ENCODE results near the gene ELAVL2. TPM values are rescaled to one million over a fixed set of nuclear protein-coding genes. Genes with fewer than 3 reads are reported as not detected.

The ELAVL2 gene
- total RNA-seq, 1 experiment from 2014 or later = not detected

DNA sequence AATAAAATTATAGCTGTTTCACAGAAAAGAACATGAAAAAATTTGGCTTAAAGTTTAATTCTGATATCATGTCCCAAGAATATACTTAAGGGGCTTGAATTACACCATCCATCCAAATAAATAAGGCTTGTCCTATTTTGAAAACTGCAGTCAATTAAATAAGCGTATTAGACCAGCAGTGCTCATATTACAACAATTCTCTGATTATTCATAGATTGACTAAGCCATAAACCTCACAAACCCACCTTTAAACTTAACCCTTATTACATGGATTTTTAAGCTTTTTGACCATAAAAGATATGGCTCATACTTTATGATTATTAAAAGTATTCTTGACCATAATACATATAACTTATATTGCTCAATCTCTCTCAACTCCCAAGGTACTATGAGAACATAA lies 127.9 kb downstream of the ELAVL2 start:
- Histone ChIP-seq H3K4me3 (ENCODE audit: low read depth in 2 of 2, low read length in 2 of 2) (no peak overlapping the region), H3K27me3 (ENCODE audit: control insufficient read depth, insufficient read depth, low read length) (no peaks in the 10 kb centered on the region), H3K9me3 (ENCODE audit: control insufficient read depth, insufficient read depth, low read depth, low read length) (no peaks in the 10 kb centered on the region), H3K36me3 (ENCODE audit: control insufficient read depth, insufficient read depth, low read length) (no peaks in the 10 kb centered on the region), H3K4me1 (ENCODE audit: control insufficient read depth, insufficient read depth, low read length) (no peaks in the 10 kb centered on the region), H3K27ac (ENCODE audit: low read length) (no peak overlapping the region)
- CTCF ChIA-PET = no interaction called here
- DNase-seq (ENCODE audit: low read depth, low spot score) (no peak), ATAC-seq (no peak)
- in situ Hi-C loops (cut with HindIII; ENCODE audit: low pct_unique_long_range_greater_than_20kb, low sequenced_read_pairs) = no loop called here
- no peak for TF ChIP-seq SIN3A (IDR thresholded peaks at IDR 0.05; ENCODE audit: borderline replicate concordance, insufficient read depth, low read depth, low read length)
- TF ChIP-seq REST (IDR thresholded peaks at IDR 0.05; ENCODE audit: insufficient read depth in 1 of 2, low read depth in 2 of 2, low read length in 1 of 2) = no peak
- TF ChIP-seq POLR2AphosphoS5 (IDR thresholded peaks at IDR 0.05; ENCODE audit: low read depth, low read length) = no peak
- TF ChIP-seq TCF7L2 (IDR thresholded peaks at IDR 0.05; ENCODE audit: low read depth, low read length) = no peak
- TF ChIP-seq, protein P1, sequence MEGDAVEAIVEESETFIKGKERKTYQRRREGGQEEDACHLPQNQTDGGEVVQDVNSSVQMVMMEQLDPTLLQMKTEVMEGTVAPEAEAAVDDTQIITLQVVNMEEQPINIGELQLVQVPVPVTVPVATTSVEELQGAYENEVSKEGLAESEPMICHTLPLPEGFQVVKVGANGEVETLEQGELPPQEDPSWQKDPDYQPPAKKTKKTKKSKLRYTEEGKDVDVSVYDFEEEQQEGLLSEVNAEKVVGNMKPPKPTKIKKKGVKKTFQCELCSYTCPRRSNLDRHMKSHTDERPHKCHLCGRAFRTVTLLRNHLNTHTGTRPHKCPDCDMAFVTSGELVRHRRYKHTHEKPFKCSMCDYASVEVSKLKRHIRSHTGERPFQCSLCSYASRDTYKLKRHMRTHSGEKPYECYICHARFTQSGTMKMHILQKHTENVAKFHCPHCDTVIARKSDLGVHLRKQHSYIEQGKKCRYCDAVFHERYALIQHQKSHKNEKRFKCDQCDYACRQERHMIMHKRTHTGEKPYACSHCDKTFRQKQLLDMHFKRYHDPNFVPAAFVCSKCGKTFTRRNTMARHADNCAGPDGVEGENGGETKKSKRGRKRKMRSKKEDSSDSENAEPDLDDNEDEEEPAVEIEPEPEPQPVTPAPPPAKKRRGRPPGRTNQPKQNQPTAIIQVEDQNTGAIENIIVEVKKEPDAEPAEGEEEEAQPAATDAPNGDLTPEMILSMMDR (IDR thresholded peaks at IDR 0.05) = no peak
- POLR2A ChIA-PET = no interaction called here
- intact Hi-C loops (cut with micrococcal nuclease; ENCODE audit: unreplicated experiment) = no loop called here
- BruUV-seq (replicated peaks) = no TSS peak

DNA sequence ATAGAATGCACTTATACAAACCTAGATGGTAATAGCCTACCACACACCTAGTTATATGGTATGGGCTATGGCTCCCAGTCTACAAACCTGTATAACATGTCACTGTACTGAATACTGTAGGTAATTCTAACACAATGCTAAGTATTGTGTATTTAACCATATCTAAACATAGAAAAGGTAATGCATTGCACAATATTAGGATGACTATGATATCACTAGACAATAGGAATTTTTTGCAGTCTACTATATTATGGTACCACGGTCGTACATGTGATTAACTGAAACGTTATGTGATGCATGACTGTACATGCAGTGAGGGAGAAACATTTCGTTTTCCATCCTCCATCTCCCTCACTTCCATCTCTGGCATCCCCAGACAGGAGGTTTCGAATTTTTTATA lies 130.5 kb downstream of the ELAVL2 start:
- Histone ChIP-seq H3K9me3 (ENCODE audit: control insufficient read depth, insufficient read depth, low read depth, low read length) (no peaks in the 10 kb centered on the region), H3K27ac (ENCODE audit: low read length) (no peak overlapping the region), H3K36me3 (ENCODE audit: control insufficient read depth, insufficient read depth, low read length) (no peaks in the 10 kb centered on the region), H3K4me3 (ENCODE audit: low read depth in 2 of 2, low read length in 2 of 2) (no peak overlapping the region), H3K27me3 (ENCODE audit: control insufficient read depth, insufficient read depth, low read length) (no peaks in the 10 kb centered on the region), H3K4me1 (ENCODE audit: control insufficient read depth, insufficient read depth, low read length) (no peaks in the 10 kb centered on the region)
- no TSS peak for BruUV-seq (replicated peaks)
- POLR2A ChIA-PET = no interaction called here
- CTCF ChIA-PET = no interaction called here
- ATAC-seq = no peak
- no peak for TF ChIP-seq REST (IDR thresholded peaks at IDR 0.05; ENCODE audit: insufficient read depth in 1 of 2, low read depth in 2 of 2, low read length in 1 of 2)
- no peak for TF ChIP-seq SIN3A (IDR thresholded peaks at IDR 0.05; ENCODE audit: borderline replicate concordance, insufficient read depth, low read depth, low read length)
- TF ChIP-seq, protein P1 (IDR thresholded peaks at IDR 0.05) = no peak
- no peak for TF ChIP-seq POLR2AphosphoS5 (IDR thresholded peaks at IDR 0.05; ENCODE audit: low read depth, low read length)
- no peak for TF ChIP-seq TCF7L2 (IDR thresholded peaks at IDR 0.05; ENCODE audit: low read depth, low read length)
- in situ Hi-C loops (cut with HindIII; ENCODE audit: low pct_unique_long_range_greater_than_20kb, low sequenced_read_pairs) = no loop called here
- DNase-seq (ENCODE audit: low read depth, low spot score) = no peak
- intact Hi-C loops (cut with micrococcal nuclease; ENCODE audit: unreplicated experiment) = no loop called here

Measured in Panc1 (cell line).